ENCODE data around the gene GOLGA6A.

GOLGA6A gene

GRCh38 chr15:74128785-74129585, 46.6 kb upstream of the GOLGA6A start:
- no peaks in the 10 kb centered on the region for H3K9me3 ChIP-seq (ENCODE audit: severe bottlenecking)
- H3K36me3 ChIP-seq (ENCODE audit: low read depth), result no peaks in the 10 kb centered on the region
- H3K27ac ChIP-seq (ENCODE audit: poor library complexity, severe bottlenecking), result no peak overlapping the region
- ATAC-seq (ENCODE audit: low read depth) (no peak), DNase-seq (ENCODE audit: low spot score) (no peak)
- no peaks in the 10 kb centered on the region for H3K4me1 ChIP-seq (ENCODE audit: insufficient read depth, poor library complexity, severe bottlenecking)
- peaks cover 100% of the 10 kb centered on the region for H3K27me3 ChIP-seq (ENCODE audit: insufficient read depth, poor library complexity, severe bottlenecking)
- TF ChIP-seq CTCF (IDR thresholded peaks at IDR 0.05; ENCODE audit: poor library complexity, severe bottlenecking), result no peak
- no peak overlapping the region for H3K4me3 ChIP-seq (ENCODE audit: severe bottlenecking)

- DNase-seq (ENCODE audit: low spot score), result no peak
- Histone ChIP-seq H3K4me3 (ENCODE audit: severe bottlenecking) (peak overlapping the region; percentile 24), H3K9me3 (ENCODE audit: severe bottlenecking) (no peaks in the 10 kb centered on the region), H3K4me1 (ENCODE audit: insufficient read depth, poor library complexity, severe bottlenecking) (no peaks in the 10 kb centered on the region), H3K36me3 (ENCODE audit: low read depth) (no peaks in the 10 kb centered on the region), H3K27me3 (ENCODE audit: insufficient read depth, poor library complexity, severe bottlenecking) (peaks cover 96% of the 10 kb centered on the region), H3K27ac (ENCODE audit: poor library complexity, severe bottlenecking) (no peak overlapping the region)
- ATAC-seq (ENCODE audit: low read depth), result peak; percentile 49
- TF ChIP-seq CTCF (IDR thresholded peaks at IDR 0.05; ENCODE audit: poor library complexity, severe bottlenecking), result no peak
Measured at GRCh38 chr15:74127954-74128784, 45.8 kb upstream of the GOLGA6A start.

- Histone ChIP-seq H3K36me3 (ENCODE audit: low read depth) (no peaks in the 10 kb centered on the region), H3K27ac (ENCODE audit: poor library complexity, severe bottlenecking) (no peak overlapping the region), H3K4me3 (ENCODE audit: severe bottlenecking) (peak overlapping the region; percentile 24), H3K4me1 (ENCODE audit: insufficient read depth, poor library complexity, severe bottlenecking) (no peaks in the 10 kb centered on the region), H3K9me3 (ENCODE audit: severe bottlenecking) (no peaks in the 10 kb centered on the region), H3K27me3 (ENCODE audit: insufficient read depth, poor library complexity, severe bottlenecking) (peaks cover 94% of the 10 kb centered on the region)
- ATAC-seq (ENCODE audit: low read depth), result peak; percentile 88
- peak; percentile 100 for TF ChIP-seq CTCF (IDR thresholded peaks at IDR 0.05; ENCODE audit: poor library complexity, severe bottlenecking)
- peak; percentile 90 for DNase-seq (ENCODE audit: low spot score)
Measured at GRCh38 chr15:74127255-74127953, 45.1 kb upstream of the GOLGA6A start.

- Histone ChIP-seq H3K9me3 (ENCODE audit: severe bottlenecking) (no peaks in the 10 kb centered on the region), H3K4me1 (ENCODE audit: insufficient read depth, poor library complexity, severe bottlenecking) (no peaks in the 10 kb centered on the region), H3K36me3 (ENCODE audit: low read depth) (no peaks in the 10 kb centered on the region), H3K27ac (ENCODE audit: poor library complexity, severe bottlenecking) (no peak overlapping the region), H3K27me3 (ENCODE audit: insufficient read depth, poor library complexity, severe bottlenecking) (peaks cover 74% of the 10 kb centered on the region), H3K4me3 (ENCODE audit: severe bottlenecking) (no peak overlapping the region)
- ATAC-seq (ENCODE audit: low read depth), result no peak
- no peak for TF ChIP-seq CTCF (IDR thresholded peaks at IDR 0.05; ENCODE audit: poor library complexity, severe bottlenecking)
- no peak for DNase-seq (ENCODE audit: low spot score)
Measured at GRCh38 chr15:74124759-74125158, 42.4 kb upstream of the GOLGA6A start.

All from RWPE2 (cell line).